Lung (tissue), 12 donors: Measurements from ENCODE around the gene NAIF1. TPM values are rescaled to one million over a fixed set of nuclear protein-coding genes. Genes with fewer than 3 reads are reported as not detected.

Source experiments
- ATAC-seq: fragments of 200-7000 bp; cut with Tn5 transposase; one replicate; pipeline ENCODE4 v1.9.1; 2020; ENCODE audit warnings: moderate number of reproducible peaks; ENCODE audit not compliant: insufficient read depth, low FRiP score
- DNase-seq, 3 donors: peaks; one replicate each; pipeline ENCODE4 v3.0.0-alpha.2; 2013 to 2017
- H3K27ac ChIP-seq, 2 donors: one replicate each; pipeline ENCODE4 v1.5.1; 2013; ENCODE audit warnings: mild to moderate bottlenecking in 2 of 2, moderate library complexity in 2 of 2, control low read depth in 1 of 2, inconsistent platforms in 1 of 2, low read depth in 1 of 2, low read length in 1 of 2
- H3K27me3 ChIP-seq, 3 donors: one replicate each; pipeline ENCODE4 v1.5.1; 2013; ENCODE audit warnings: low read length in 2 of 3; ENCODE audit not compliant: control insufficient read depth in 3 of 3, insufficient read depth in 3 of 3
- H3K36me3 ChIP-seq, 4 donors: one replicate each; pipeline ENCODE4 v1.5.1; 2013; ENCODE audit warnings: low read length in 4 of 4, mild to moderate bottlenecking in 1 of 4, moderate library complexity in 1 of 4; ENCODE audit not compliant: control insufficient read depth in 4 of 4, insufficient read depth in 4 of 4
- H3K4me1 ChIP-seq, 5 donors: one replicate each; pipeline ENCODE4 v1.5.1; 2013; ENCODE audit warnings: low read length in 5 of 5, mild to moderate bottlenecking in 2 of 5, moderate library complexity in 1 of 5; ENCODE audit not compliant: control insufficient read depth in 5 of 5, insufficient read depth in 5 of 5
- H3K4me3 ChIP-seq: one replicate; pipeline ENCODE4 v1.5.1; 2013; ENCODE audit warnings: mild to moderate bottlenecking, control low read depth, moderate library complexity
- H3K9ac ChIP-seq, 2 donors: one replicate each; pipeline ENCODE4 v1.5.1; 2013; ENCODE audit warnings: low read length in 2 of 2, control low read depth in 1 of 2; ENCODE audit not compliant: insufficient read depth in 1 of 2
- H3K9me3 ChIP-seq, 4 donors: one replicate each; pipeline ENCODE4 v1.5.1; 2013; ENCODE audit warnings: low read length in 3 of 4, mild to moderate bottlenecking in 1 of 4, moderate library complexity in 1 of 4; ENCODE audit not compliant: control insufficient read depth in 4 of 4, insufficient read depth in 3 of 4
- CTCF ChIP-seq: IDR thresholded peaks from 2 replicates; pipeline ENCODE4 v1.5.1; 2012; ENCODE audit warnings: mild to moderate bottlenecking; ENCODE audit errors: control extremely low read depth, extremely low read depth
- WGBS, 2 donors: extraction: QIAGEN DNeasy Blood & Tissue Kit; methylation state at CpG; one replicate each; pipeline ENCODE4 v1.1.7; 2013; 5-methylcytosine and 5-hydroxymethylcytosine counted together
- polyA plus RNA-seq, 2 donors: library from polyadenylated mRNA; stranded (reverse); fragments of 200-250 nt; gene quantifications; one replicate each; pipeline ENCODE4 v1.2.1, GENCODE V29; 2013
- total RNA-seq, 2 donors: library from RNA; depleted of rRNA in 1 of 2; stranded (reverse); fragments of >200 nt in 1 of 2; gene quantifications; one replicate each; pipeline ENCODE4 v1.2.1, GENCODE V29; 2014 to 2021
- donor health status: control.
- donor health status: control.
- donor health status: Bipolar disorder and iron deficiency.
- donor health status: healthy.
- donor health status: DM: yes; HTN: yes; CAD: no.

Gene NAIF1
- total and polyA plus RNA-seq, 4 donors, result 7.2 to 9.4 (median 8.8) TPM

- no peaks in the 10 kb centered on the region for H3K36me3 ChIP-seq
- peak; percentile 98 to 100 (median 99) for DNase-seq
These were observed 27.2 kb upstream of the NAIF1 start for GRCh38 chr9:128094166-128094949.

GRCh38 chr9:128093011-128093410 is 25.9 kb upstream of the NAIF1 start:
- no peaks in the 10 kb centered on the region for H3K9me3 ChIP-seq
- WGBS, 2 donors, result 58 to 85% methylated on average over 4 of the region's 4 CpGs
- peak overlapping the region in 1 of 2 donors; percentile 69 for H3K9ac ChIP-seq
- H3K36me3 ChIP-seq, result no peaks in the 10 kb centered on the region
- no peak overlapping the region for H3K4me3 ChIP-seq
- ATAC-seq (no peak), DNase-seq (no peak)
- no peaks in the 10 kb centered on the region for H3K27me3 ChIP-seq
- TF ChIP-seq CTCF, result no peak
- peaks cover 5 to 47% (median 28%) of the 10 kb centered on the region in 5 donors for H3K4me1 ChIP-seq
- H3K27ac ChIP-seq, result peak overlapping the region in 1 of 2 donors; percentile 95

More at GRCh38 chr9:128094166-128094949, 27.2 kb upstream of the NAIF1 start:
- H3K27me3 ChIP-seq, result no peaks in the 10 kb centered on the region
- H3K9me3 ChIP-seq, result no peaks in the 10 kb centered on the region
- H3K9ac ChIP-seq, result peak overlapping the region; percentile 71 to 95
- H3K4me3 ChIP-seq, result no peak overlapping the region
- 20 to 23% methylated on average over 8 of the region's 8 CpGs for WGBS, 2 donors
- peak; percentile 71 for ATAC-seq
- H3K4me1 ChIP-seq, result peaks cover 12 to 60% (median 26%) of the 10 kb centered on the region in 5 donors
- TF ChIP-seq CTCF, result no peak
- peak overlapping the region; percentile 90 to 95 for H3K27ac ChIP-seq

- Histone ChIP-seq H3K36me3 (peaks cover 0 to 2% (median 0%) of the 10 kb centered on the region in 4 donors), H3K27me3 (no peaks in the 10 kb centered on the region), H3K4me3 (no peak overlapping the region), H3K9me3 (no peaks in the 10 kb centered on the region), H3K9ac (peak overlapping the region in 1 of 2 donors; percentile 34), H3K27ac (peak overlapping the region in 1 of 2 donors; percentile 64), H3K4me1 (peaks cover 5 to 41% (median 25%) of the 10 kb centered on the region in 5 donors)
- no peak for TF ChIP-seq CTCF
- WGBS, 2 donors, result 79 to 88% methylated on average over 16 of the region's 16 CpGs
- DNase-seq (no peak), ATAC-seq (no peak)
These were observed 25.3 kb upstream of the NAIF1 start for GRCh38 chr9:128092199-128092977.
